SW480 (cell line): ENCODE results near the gene C16orf92.
A peak's percentile ranks its signal among the peaks of the same experiment; 100 is the strongest.
"Not testable (repeated sequence)": the region's sequence is repeated elsewhere in the genome, so short reads cannot be mapped to it uniquely, and the experiment has no call there.

Source experiments
- DNase-seq: peaks from one replicate; pipeline ENCODE4 v3.0.0-alpha.2; 2016; ENCODE audit warnings: low spot score

C16orf92 gene

DNA sequence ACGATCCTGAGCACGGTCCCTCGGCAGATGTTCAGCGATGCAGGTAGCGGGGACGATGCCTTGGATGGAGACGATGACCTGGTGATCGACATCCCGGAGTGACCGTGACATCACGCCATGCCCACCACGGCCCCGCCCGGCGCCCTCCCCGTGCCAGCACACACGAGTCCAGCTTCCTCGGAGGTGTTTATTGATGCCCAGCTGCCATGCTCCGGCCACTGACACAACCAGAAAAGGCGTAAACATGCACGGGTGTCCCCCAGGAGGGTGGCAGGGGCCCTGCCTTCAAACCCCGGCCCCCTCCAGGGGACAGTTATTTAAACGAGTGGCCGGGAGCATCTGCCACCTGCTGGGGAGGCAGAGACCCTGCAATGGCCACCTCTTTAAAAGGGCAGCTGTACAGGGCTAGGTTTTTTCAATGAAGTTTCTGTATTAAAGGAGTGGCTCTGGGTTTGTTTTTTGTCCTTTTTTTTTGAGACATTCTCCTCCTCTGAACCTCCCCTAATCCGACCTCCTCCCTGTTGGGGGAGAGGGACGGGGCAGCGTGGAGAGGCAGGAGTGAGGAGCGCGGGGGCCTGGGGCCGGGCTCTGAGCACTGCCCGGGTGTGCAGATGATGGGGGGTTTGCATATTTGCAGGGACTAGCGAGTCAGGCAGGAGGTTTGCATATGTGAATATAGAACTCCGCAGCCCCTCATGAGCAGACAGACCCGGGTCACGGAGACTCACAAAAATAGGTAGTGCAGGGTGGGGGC, 17.5 kb upstream of the C16orf92 start:
- peak; percentile 57 for DNase-seq

DNA sequence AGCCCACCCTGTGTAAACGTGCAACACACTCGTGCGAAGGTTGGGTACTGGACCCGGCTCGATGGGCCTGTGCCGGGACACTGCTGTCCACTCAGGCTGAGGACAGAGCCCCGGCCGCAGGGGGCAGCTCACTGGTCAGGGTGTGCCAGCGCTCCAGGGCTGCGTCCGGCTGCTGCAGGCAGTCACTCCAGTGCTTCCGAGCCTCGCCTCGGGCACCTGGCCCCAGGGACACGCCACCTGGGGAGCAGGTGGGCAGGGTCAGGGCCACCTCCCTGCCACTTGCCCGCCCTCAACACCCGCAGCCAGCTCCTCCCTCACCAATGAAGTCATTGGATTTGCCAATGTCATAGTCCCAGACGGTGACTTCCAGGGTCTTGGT, 16.9 kb upstream of the C16orf92 start:
- no peak for DNase-seq

GRCh38 chr16:30006659-30007377, 16.2 kb upstream of the C16orf92 start:
- DNase-seq: no peak

DNA sequence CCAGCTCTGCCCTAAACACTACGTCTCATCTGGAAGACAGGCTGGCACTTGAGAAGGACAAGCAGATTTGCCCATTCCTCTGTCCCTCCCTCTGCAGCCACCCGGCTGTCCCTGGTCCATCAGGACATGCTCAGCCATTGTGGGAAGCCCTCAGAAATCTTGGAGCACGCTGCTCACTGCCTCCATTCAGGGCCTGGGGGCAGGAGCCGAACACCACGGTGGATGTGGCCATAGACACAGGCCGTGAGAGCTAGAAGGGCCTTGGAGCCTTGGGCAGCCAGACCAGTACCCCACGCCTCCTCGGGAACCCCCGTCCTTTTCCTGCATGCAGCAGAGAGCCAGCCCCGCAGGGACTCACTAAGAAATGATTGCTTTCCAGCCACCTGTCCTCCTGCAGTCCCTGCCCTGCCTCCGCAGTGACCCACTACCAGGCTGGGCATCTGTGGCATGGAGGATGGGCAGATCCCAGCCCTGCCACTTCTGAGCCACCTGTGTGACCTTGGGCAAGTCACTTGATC, 15.6 kb upstream of the C16orf92 start:
- no peak for DNase-seq

GRCh38 chr16:30009085-30009862, 13.7 kb upstream of the C16orf92 start:
- DNase-seq: no peak

GRCh38 chr16:30009990-30010843, 12.8 kb upstream of the C16orf92 start:
- no peak for DNase-seq

DNA sequence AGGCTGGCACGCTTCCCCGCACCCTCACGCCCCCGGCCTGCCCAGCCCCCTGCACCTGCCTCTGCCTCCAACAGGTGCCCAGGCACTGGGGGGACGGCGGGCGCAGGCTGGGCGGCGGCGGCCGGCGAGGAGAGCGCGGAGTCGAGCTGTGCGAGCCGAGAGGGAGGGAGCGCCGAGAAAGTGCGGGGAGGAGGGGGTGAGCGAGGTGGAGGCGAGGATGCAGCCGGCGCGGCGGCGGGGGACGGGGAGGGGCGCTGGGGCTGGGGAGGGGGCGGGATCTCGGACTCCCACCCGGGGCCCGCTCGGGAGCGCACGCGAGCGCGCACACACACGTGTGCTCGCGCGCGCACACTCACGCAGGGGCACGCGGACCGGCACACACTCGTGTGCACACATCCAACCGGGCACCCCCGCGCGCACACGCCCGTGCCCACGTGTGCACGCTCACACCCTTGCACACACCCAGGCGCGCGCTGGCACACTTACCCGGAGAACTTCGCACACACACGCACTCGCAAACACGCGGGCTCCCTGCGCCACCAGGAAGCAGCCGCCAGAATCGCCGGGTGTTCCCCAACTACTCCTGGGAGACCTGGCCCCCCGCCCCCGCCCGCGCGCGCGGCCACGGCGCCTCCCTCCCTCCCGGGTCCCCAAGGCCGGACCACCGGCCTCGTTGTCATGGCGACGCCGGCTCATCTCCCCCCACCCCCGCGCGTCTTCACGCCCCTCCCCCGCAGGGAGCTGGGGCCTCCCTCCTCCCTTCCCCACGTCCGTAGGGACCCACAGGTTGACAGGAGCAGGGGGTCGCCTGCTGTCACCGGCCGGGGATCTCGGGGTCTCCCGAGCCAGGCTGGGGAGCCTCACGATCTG, 11.9 kb upstream of the C16orf92 start, which contains the start of gene DOC2A:
Gene DOC2A (minus strand): TSS at position 184 of the 870 bp plus-strand sequence. CDS start 805 bp downstream, outside the sequence.
- DNase-seq: no peak

GRCh38 chr16:30011714-30012504, 11.1 kb upstream of the C16orf92 start:
- no peak for DNase-seq

- DNase-seq: not testable (repeated sequence)
Observed at GRCh38 chr16:30012598-30012997, 10.4 kb upstream of the C16orf92 start.

DNA sequence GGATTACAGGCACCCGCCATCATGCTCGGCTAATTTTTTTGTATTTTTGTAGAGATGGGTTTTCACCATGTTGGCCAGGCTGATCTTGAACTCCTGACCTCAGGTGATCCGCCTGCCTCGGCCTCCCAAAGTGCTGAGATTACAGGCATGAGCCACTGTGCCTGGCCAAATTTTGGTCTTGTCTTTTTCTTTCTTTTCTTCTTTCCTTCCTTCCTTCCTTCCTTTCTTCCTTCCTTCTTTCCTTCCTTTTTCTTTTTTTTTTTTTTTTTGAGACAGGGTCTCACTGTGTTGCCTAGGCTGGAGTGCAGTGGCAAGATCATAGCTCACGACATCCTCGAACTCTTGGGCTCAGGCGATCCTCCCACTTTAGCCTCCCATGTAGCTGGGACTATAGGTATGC, 7.5 kb upstream of the C16orf92 start:
- not testable (repeated sequence) for DNase-seq

DNA sequence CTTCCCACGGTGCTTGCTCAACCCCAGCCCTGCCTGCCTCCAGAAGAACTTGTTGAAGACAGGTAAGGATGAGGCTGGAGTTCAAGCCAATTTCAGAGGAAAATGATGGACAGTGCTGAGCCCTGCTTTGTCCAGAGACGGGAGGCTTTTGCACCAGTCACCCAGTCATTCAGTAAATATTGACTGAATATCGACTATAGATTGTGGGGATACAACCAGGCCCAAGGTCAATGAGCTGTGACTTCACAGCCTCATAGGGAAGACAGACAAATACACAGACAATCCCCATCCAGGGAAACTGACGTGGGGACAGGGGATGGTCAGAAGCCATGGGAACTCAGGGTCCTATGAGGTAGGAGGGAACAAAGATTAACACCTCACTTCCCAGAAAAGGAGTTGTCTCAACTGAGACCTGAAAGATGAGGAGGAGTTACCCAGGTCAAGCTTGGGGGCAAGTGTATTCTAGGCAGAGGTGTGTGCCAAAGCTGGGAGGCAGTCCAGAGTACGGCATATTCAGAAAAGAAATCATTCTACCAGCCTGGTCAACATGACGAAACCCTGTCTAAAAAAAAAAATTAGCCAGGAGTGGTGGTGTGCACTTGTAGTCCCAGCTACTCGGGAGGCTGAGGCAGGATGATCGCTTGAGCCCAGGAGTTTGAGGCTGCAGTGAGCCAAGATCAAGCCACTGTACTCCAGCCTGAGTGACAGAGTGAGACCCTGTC, 6.3 kb upstream of the C16orf92 start:
- DNase-seq: no peak

- no peak for DNase-seq
Observed at GRCh38 chr16:30017277-30017656, 5.7 kb upstream of the C16orf92 start.

DNA sequence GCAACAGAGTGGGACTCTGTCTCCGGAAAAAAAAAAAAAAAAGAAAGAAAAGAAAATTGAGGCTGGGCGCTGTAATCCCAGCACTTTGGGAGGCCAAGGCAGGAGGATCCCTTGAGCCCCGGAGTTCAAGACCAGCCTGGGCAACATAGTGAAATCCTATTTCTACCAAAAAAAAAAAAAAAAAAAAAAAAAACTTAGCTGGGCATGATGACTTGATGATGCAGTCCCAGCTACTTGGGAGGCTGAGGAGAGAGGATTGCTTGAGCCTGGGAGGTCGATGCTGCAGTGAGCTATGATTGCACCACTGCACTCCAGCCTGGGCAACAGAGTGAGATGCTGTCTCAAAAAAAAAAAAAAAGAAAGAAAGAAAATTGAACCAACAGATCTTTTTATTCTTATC, 5.1 kb upstream of the C16orf92 start:
- not testable (repeated sequence) for DNase-seq

DNA sequence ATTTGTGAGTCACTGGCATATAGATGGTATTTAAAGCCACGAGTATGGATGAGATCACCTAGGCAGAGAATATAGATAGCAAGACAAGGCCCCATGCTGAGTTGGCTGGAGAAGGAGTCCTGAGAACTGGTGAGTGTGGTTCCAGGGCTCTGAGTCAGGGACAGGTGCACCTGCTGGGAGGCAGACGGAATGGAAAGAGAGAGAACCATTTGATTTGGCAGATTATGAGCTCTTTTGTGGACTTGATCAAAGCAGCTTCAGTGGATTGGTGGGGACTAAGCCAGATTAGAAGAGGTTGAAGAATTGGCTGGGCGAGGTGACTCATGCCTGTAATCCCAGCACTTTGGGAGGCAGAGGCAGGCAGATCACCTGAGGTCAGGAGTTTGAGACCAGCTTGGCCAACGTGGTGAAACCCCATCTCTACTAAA, 4.3 kb upstream of the C16orf92 start:
- DNase-seq: no peak

DNA sequence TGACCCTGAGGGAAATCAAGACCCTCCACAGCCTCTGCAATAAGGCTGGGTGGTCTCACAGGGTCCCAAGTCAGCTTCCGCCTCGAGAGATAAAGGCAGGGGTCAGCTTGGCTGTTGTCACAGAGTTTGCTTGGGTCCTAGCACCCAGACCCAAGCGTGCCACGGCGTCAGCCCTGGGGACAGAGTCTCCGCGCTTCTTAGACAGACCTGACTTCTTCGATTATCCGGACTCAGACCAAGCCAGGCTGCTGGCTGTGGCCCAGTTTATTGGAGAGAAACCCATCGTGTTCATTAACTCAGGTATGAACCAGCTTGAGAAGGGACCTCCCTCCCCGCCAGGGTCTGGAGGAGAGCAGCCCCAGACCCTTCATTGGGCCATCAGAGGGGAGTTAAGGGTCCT, 588 bp downstream of the C16orf92 start:
- DNase-seq: no peak

DNA sequence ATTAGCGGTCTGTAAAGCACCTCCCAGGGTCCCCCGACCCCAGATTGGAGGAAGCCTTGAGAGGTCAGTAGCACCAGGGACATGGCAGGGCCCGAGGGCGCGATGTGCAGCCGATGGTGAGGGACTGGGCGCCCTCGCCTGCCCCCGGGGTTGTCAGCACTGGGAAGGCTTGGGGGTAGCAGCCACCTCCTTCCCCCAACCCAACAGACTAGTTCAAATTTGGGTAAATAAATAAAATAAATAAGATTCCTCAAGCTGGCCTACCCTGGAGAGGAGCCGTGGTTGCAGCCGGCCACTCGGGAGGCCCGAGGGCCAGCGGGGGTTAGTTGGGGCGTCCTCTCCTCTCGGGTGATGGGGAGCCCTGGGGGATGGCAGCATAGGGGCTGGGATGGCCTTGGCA, 1.5 kb downstream of the C16orf92 start:
- no peak for DNase-seq

DNA sequence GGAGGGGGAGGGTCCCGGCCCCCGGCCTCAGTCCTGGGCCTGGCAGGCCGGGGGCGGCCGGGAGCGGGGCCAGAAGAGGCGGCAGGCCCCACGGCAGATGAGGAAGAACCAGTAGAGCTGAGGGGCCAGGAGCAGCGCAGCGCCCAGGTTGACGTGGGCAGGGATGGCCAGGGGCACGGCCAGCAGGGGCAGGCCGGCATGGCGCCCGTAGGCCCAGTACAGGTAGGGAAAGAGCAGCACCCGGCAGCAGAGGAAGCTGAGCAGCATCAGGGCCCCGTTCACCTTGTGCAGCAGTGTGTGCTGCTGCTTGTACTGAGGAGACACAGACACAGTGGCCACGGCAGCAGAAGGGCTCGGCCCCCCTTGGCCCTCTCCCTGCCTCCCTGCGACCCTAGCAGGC, 2.2 kb downstream of the C16orf92 start:
- no peak for DNase-seq

DNA sequence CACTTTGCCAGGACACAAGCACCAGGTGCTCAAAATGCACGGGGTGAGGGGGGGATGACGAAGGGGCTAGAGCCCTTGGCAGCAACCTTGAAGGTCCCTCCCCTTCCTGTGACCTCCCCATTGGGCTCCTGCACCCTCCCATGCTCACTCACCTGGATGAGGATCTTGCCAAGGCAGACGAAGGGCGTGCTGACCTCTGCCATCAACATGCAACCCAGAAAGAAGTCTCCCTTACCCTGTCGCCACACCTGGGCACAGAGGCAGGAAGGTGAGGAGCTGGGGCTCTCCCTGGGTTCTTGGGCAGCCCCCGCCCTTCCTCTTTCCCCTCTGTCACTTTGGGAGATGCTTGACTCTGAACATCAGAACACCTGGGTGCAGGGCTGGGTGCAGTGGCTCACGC, 2.6 kb downstream of the C16orf92 start:
- no peak for DNase-seq

DNA sequence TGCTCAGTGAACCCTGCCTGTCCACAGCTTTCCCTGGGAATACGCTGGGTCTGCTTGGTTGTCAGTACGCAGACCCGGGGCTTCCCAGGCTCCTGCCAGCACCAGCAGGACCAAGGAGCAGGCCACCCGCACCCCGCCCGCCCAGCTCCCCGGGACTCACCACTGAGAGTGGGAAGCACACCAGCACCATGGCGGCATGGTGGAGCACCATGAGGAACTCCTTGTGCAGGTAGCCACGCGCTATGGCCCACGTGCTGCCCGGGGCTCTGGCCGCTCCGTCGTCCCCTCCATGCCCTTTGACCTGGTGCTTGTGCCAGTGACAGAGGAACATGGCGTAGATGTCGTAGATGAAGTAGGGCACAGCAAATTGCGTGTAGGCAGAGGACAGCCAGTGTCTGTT, 3.5 kb downstream of the C16orf92 start:
- no peak for DNase-seq
